ENCODE measurements around the gene CTSD.

- TF ChIP-seq POLR2A (IDR thresholded peaks at IDR 0.05; ENCODE audit: low read length) (no peak), GATA1 (IDR thresholded peaks at IDR 0.05; ENCODE audit: low read depth, low read length) (no peak)
These were observed 48.5 kb upstream of the CTSD start for GRCh38 chr11:1812274-1812673.
